WTC11 (cell line): ENCODE measurements around the gene PI3. TPM values are rescaled to one million over a fixed set of nuclear protein-coding genes. Genes with fewer than 3 reads are reported as not detected.

Experiments
- ATAC-seq: fragments of 200-7000 bp; cut with Tn5 transposase; 2 replicates; pipeline ENCODE4 v1.10.0; 2021; ENCODE audit warnings: mild to moderate bottlenecking, moderate library complexity
- Bru-seq: library from RNA; stranded (reverse); fragments of 400-500 nt; gene quantifications from one replicate; lab custom pipeline; 2021; lab: Mats Ljungman, UMichigan
- CTCF ChIA-PET: fragments of 300-600 bp; sonication (Branson Sonifier 250); formaldehyde crosslinking; loops from one replicate; lab custom pipeline; 2021; ENCODE audit warnings: antibody characterized with exemption; lab: Charles Lee
- POLR2A ChIA-PET: fragments of 350-600 bp; sonication (Branson Sonifier 250); formaldehyde crosslinking; loops from one replicate; lab custom pipeline; 2021; ENCODE audit warnings: antibody characterized with exemption; lab: Charles Lee
- DNase-seq: peaks from one replicate; pipeline ENCODE4 v3.0.0; 2021; ENCODE audit warnings: low spot score
- H3K27ac Mint-ChIP-seq: 2 replicates; pipeline ENCODE4 v1.8.0; 2021; ENCODE audit warnings: mixed read lengths
- H3K27me3 Mint-ChIP-seq: 2 replicates; pipeline ENCODE4 v1.8.0; 2021; ENCODE audit warnings: low read depth, mild to moderate bottlenecking, moderate library complexity, mixed read lengths
- H3K36me3 Mint-ChIP-seq: 2 replicates; pipeline ENCODE4 v1.8.0; 2021; ENCODE audit warnings: mixed read lengths
- H3K4me1 Mint-ChIP-seq: 2 replicates; pipeline ENCODE4 v1.8.0; 2022; ENCODE audit warnings: mixed read lengths
- H3K4me3 Mint-ChIP-seq: 2 replicates; pipeline ENCODE4 v1.8.0; 2021; ENCODE audit warnings: mild to moderate bottlenecking, moderate library complexity, mixed read lengths
- H3K9me3 Mint-ChIP-seq: 2 replicates; pipeline ENCODE4 v1.8.0; 2021; ENCODE audit warnings: mixed read lengths
- CREB1 ChIP-seq: sonication (generic); formaldehyde crosslinking; IDR thresholded peaks from 2 replicates; pipeline ENCODE4 v1.8.0; 2023; ENCODE audit warnings: mild to moderate bottlenecking, missing genetic modification reagents
- ETV6 ChIP-seq: sonication (generic); formaldehyde crosslinking; IDR thresholded peaks from 2 replicates; pipeline ENCODE4 v1.8.1; 2022; ENCODE audit warnings: mild to moderate bottlenecking, missing genetic modification reagents
- GTF2I ChIP-seq: fragments of 250-450 bp; sonication (Bioruptor Pico); conservative IDR thresholded peaks from 2 replicates; pipeline ENCODE4 v1.4.0; 2021; ENCODE audit warnings: mild to moderate bottlenecking
- HMGA2 ChIP-seq: fragments of 250-450 bp; sonication (Bioruptor Pico); IDR thresholded peaks from 2 replicates; pipeline ENCODE4 v1.4.0; 2021; ENCODE audit warnings: mild to moderate bottlenecking, moderate library complexity
- MXD4 ChIP-seq: fragments of 250-450 bp; sonication (Bioruptor Pico); IDR thresholded peaks from 2 replicates; pipeline ENCODE4 v1.8.0; 2021; ENCODE audit warnings: mild to moderate bottlenecking, moderate library complexity, borderline replicate concordance
- OVOL2 ChIP-seq: fragments of 250-450 bp; sonication (Bioruptor Pico); IDR thresholded peaks from 2 replicates; pipeline ENCODE4 v1.9.0; 2021; ENCODE audit warnings: mild to moderate bottlenecking, borderline replicate concordance
- TP53 ChIP-seq: sonication (generic); formaldehyde crosslinking; IDR thresholded peaks from 2 replicates; pipeline ENCODE4 v1.8.1; 2023; ENCODE audit warnings: mild to moderate bottlenecking, missing genetic modification reagents
- ZNF219 ChIP-seq: sonication (generic); formaldehyde crosslinking; IDR thresholded peaks from 2 replicates; pipeline ENCODE4 v1.8.0; 2023; ENCODE audit warnings: missing genetic modification reagents, mild to moderate bottlenecking, borderline replicate concordance
- ZNF232 ChIP-seq: sonication (generic); formaldehyde crosslinking; IDR thresholded peaks from 2 replicates; pipeline ENCODE4 v1.8.0; 2022; ENCODE audit warnings: mild to moderate bottlenecking, missing genetic modification reagents
- ZNF317 ChIP-seq: sonication (generic); formaldehyde crosslinking; IDR thresholded peaks from 2 replicates; pipeline ENCODE4 v1.8.1; 2023; ENCODE audit warnings: low read depth, mild to moderate bottlenecking, moderate library complexity, missing genetic modification reagents, borderline replicate concordance
- long read RNA-seq, 3 experiments: library from RNA in 1 of 3; library from capped mRNA in 1 of 3; library from polyadenylated mRNA in 1 of 3; unstranded in 2 of 3; stranded (forward) in 1 of 3; transcript quantifications; one replicate each; pipeline ENCODE4 v2.0.0, GENCODE V29; 2021
- total RNA-seq: library from RNA; stranded (reverse); gene quantifications from 3 replicates; pipeline ENCODE4 v1.2.3, GENCODE V29; 2021
- TF ChIP-seq, protein P1 (sequence below): sonication (generic); formaldehyde crosslinking; IDR thresholded peaks from 2 replicates; pipeline ENCODE4 v1.8.1; 2023; ENCODE audit warnings: mild to moderate bottlenecking, missing genetic modification reagents, moderate library complexity
- TF ChIP-seq, protein P2 (sequence below): sonication (generic); formaldehyde crosslinking; IDR thresholded peaks from 2 replicates; pipeline ENCODE4 v1.8.0; 2023; ENCODE audit warnings: missing genetic modification reagents
- TF ChIP-seq, protein P3 (sequence below): sonication (generic); formaldehyde crosslinking; IDR thresholded peaks from 2 replicates; pipeline ENCODE4 v1.8.0; 2022; ENCODE audit warnings: mild to moderate bottlenecking, missing genetic modification reagents
- TF ChIP-seq, protein P4 (sequence below): fragments of 250-450 bp; sonication (Bioruptor Pico); IDR thresholded peaks from 2 replicates; pipeline ENCODE4 v2.1.2; 2022; ENCODE audit warnings: mild to moderate bottlenecking, moderate library complexity
- TF ChIP-seq, protein P5 (sequence below): sonication (generic); formaldehyde crosslinking; IDR thresholded peaks from 2 replicates; pipeline ENCODE4 v1.8.1; 2023; ENCODE audit warnings: mild to moderate bottlenecking, moderate library complexity, missing genetic modification reagents
- TF ChIP-seq, protein P6 (sequence below): sonication (generic); formaldehyde crosslinking; IDR thresholded peaks from 2 replicates; pipeline ENCODE4 v1.8.0; 2023; ENCODE audit warnings: mild to moderate bottlenecking, missing genetic modification reagents

PI3 gene, protein sequence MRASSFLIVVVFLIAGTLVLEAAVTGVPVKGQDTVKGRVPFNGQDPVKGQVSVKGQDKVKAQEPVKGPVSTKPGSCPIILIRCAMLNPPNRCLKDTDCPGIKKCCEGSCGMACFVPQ
- not detected in 3 replicates for total RNA-seq
- Bru-seq, nascent RNA: not detected
- long read RNA-seq, experiment 1: 0 reads
- long read RNA-seq, experiment 2: 0 reads
- long read RNA-seq, experiment 3: 0 reads

DNA sequence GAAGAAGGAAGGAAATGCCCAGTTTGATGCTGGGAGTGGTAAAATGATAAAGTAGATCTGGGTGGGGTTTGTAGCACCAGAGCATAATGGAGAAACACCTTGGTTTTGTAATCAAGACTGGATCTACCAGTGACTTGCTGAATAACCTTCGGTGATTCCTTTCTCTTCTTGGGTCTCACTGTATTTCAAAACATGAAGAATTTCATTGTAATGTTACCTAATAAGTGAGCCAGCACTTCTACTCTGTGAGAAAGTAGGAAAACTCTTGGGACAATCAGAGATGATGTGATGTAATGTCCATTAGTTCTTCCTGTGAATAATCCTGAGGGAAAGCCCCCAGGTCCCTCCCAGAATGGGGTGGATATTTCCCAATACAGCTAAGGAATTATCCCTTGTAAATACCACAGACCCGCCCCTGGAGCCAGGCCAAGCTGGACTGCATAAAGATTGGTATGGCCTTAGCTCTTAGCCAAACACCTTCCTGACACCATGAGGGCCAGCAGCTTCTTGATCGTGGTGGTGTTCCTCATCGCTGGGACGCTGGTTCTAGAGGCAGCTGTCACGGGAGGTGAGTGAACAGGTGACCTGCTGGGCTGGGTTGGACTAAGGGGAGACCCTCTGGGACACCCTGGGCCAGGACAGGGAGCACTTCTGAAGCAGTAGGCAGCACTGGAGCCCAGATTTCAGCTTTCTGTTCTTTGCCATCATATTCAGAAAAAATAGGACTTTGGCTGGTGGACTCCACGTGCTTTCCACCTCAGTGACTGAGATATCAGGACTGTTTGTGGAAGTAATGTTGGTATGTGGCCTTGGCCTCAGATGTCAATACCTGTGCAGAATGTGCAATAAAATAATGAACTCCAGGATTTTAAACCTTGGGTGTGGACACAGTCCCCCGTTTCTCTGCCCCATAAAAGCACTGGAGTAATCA lies at the start of gene PI3:
Gene PI3 (plus strand): TSS at position 469 of the 931 bp plus-strand sequence. CDS start 21 bp downstream, at position 490.
- no peak within 1 kb of the TSS for H3K4me3 Mint-ChIP-seq
- no peaks in the 10 kb centered on the region for H3K36me3 Mint-ChIP-seq
- H3K4me1 Mint-ChIP-seq: peaks cover 7% of the 10 kb centered on the region; the same call in 1 of the 2 replicates
- ChIA-PET POLR2A (no interaction called here), CTCF (no interaction called here)
- no peak within 1 kb of the TSS for H3K27ac Mint-ChIP-seq
- peaks cover 16% of the 10 kb centered on the region for H3K27me3 Mint-ChIP-seq
- DNase-seq: no peak
- TF ChIP-seq ZNF317 (CRISPR knock-in tag): no peak
- TF ChIP-seq ZNF219 (CRISPR knock-in tag): no peak
- no peak for TF ChIP-seq MXD4 (CRISPR knock-in tag)
- TF ChIP-seq, protein P1, sequence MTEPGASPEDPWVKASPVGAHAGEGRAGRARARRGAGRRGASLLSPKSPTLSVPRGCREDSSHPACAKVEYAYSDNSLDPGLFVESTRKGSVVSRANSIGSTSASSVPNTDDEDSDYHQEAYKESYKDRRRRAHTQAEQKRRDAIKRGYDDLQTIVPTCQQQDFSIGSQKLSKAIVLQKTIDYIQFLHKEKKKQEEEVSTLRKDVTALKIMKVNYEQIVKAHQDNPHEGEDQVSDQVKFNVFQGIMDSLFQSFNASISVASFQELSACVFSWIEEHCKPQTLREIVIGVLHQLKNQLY: no peak
- TF ChIP-seq, protein P2, sequence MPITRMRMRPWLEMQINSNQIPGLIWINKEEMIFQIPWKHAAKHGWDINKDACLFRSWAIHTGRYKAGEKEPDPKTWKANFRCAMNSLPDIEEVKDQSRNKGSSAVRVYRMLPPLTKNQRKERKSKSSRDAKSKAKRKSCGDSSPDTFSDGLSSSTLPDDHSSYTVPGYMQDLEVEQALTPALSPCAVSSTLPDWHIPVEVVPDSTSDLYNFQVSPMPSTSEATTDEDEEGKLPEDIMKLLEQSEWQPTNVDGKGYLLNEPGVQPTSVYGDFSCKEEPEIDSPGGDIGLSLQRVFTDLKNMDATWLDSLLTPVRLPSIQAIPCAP (CRISPR knock-in tag): no peak
- TF ChIP-seq ETV6 (CRISPR knock-in tag): no peak
- TF ChIP-seq, protein P3, sequence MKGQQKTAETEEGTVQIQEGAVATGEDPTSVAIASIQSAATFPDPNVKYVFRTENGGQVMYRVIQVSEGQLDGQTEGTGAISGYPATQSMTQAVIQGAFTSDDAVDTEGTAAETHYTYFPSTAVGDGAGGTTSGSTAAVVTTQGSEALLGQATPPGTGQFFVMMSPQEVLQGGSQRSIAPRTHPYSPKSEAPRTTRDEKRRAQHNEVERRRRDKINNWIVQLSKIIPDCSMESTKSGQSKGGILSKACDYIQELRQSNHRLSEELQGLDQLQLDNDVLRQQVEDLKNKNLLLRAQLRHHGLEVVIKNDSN (CRISPR knock-in tag): no peak
- H3K9me3 Mint-ChIP-seq: peaks cover 3% of the 10 kb centered on the region; the same call in 1 of the 2 replicates
- ATAC-seq: no peak

DNA sequence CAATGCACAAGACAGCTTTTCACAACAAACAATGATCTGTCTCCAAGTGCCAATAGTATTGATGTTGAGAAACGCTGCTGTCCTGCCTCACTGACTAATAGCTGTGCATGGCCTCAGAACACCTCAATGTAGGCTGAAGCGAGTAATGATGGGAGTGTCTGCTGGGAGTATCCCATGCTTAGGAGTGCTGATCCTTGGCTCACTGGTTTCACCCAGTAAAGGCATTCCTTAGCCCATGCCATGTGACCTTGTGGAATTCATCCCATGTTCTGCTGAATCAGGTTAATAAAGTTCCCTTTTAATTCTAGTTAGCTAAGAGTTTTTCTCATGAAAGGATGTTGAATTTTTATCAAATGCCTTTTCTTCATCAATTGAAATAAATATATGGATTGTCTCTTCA lies 46.6 kb upstream of the PI3 start:
- Mint-ChIP-seq H3K27me3 (peaks cover 37% of the 10 kb centered on the region), H3K4me3 (no peak overlapping the region), H3K27ac (no peak overlapping the region), H3K4me1 (no peaks in the 10 kb centered on the region), H3K9me3 (peaks cover 7% of the 10 kb centered on the region; the same call in 1 of the 2 replicates), H3K36me3 (no peaks in the 10 kb centered on the region)
- DNase-seq (no peak), ATAC-seq (no peak)
- POLR2A ChIA-PET: no interaction called here
- TF ChIP-seq ETV6 (CRISPR knock-in tag): no peak
- no peak for TF ChIP-seq ZNF219 (CRISPR knock-in tag)
- TF ChIP-seq ZNF232: no peak
- TF ChIP-seq, protein P4, sequence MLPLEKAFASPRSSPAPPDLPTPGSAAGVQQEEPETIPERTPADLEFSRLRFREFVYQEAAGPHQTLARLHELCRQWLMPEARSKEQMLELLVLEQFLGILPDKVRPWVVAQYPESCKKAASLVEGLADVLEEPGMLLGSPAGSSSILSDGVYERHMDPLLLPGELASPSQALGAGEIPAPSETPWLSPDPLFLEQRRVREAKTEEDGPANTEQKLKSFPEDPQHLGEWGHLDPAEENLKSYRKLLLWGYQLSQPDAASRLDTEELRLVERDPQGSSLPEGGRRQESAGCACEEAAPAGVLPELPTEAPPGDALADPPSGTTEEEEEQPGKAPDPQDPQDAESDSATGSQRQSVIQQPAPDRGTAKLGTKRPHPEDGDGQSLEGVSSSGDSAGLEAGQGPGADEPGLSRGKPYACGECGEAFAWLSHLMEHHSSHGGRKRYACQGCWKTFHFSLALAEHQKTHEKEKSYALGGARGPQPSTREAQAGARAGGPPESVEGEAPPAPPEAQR (CRISPR knock-in tag): no peak
- no peak for TF ChIP-seq CREB1 (CRISPR knock-in tag)
- TF ChIP-seq GTF2I: no peak
- TF ChIP-seq TP53: no peak
- TF ChIP-seq OVOL2 (CRISPR knock-in tag): no peak
- no peak for TF ChIP-seq HMGA2 (CRISPR knock-in tag)
- TF ChIP-seq, protein P5, sequence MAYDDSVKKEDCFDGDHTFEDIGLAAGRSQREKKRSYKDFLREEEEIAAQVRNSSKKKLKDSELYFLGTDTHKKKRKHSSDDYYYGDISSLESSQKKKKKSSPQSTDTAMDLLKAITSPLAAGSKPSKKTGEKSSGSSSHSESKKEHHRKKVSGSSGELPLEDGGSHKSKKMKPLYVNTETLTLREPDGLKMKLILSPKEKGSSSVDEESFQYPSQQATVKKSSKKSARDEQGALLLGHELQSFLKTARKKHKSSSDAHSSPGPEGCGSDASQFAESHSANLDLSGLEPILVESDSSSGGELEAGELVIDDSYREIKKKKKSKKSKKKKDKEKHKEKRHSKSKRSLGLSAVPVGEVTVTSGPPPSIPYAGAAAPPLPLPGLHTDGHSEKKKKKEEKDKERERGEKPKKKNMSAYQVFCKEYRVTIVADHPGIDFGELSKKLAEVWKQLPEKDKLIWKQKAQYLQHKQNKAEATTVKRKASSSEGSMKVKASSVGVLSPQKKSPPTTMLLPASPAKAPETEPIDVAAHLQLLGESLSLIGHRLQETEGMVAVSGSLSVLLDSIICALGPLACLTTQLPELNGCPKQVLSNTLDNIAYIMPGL (CRISPR knock-in tag): no peak
- no peak for TF ChIP-seq MXD4 (CRISPR knock-in tag)
- TF ChIP-seq, protein P6, sequence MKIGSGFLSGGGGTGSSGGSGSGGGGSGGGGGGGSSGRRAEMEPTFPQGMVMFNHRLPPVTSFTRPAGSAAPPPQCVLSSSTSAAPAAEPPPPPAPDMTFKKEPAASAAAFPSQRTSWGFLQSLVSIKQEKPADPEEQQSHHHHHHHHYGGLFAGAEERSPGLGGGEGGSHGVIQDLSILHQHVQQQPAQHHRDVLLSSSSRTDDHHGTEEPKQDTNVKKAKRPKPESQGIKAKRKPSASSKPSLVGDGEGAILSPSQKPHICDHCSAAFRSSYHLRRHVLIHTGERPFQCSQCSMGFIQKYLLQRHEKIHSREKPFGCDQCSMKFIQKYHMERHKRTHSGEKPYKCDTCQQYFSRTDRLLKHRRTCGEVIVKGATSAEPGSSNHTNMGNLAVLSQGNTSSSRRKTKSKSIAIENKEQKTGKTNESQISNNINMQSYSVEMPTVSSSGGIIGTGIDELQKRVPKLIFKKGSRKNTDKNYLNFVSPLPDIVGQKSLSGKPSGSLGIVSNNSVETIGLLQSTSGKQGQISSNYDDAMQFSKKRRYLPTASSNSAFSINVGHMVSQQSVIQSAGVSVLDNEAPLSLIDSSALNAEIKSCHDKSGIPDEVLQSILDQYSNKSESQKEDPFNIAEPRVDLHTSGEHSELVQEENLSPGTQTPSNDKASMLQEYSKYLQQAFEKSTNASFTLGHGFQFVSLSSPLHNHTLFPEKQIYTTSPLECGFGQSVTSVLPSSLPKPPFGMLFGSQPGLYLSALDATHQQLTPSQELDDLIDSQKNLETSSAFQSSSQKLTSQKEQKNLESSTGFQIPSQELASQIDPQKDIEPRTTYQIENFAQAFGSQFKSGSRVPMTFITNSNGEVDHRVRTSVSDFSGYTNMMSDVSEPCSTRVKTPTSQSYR (CRISPR knock-in tag): no peak
- CTCF ChIA-PET: interaction anchor here (2.0 to 2.1 kb wide), 2 partner anchors 11 to 101 kb away, joined by 6 to 11 read pairs; no protein-coding TSS in a partner anchor
